Measurements from ENCODE around the gene CNTN4. TPM values are rescaled to one million over a fixed set of nuclear protein-coding genes. Genes with fewer than 3 reads are reported as not detected.

The CNTN4 gene
- total RNA-seq, 1 donor from 2014 or later = 16.5 TPM

GRCh38 chr3:2317521-2317920 lies 218.9 kb downstream of the CNTN4 start:
- TF ChIP-seq CTCF (IDR thresholded peaks at IDR 0.05; ENCODE audit: insufficient read depth, low read length, poor library complexity, severe bottlenecking) = no peak
- no peak for DNase-seq (ENCODE audit: low read depth)

GRCh38 chr3:2334921-2335320 lies 236.3 kb downstream of the CNTN4 start:
- Histone ChIP-seq H3K27me3 (ENCODE audit: control insufficient read depth, insufficient read depth, low read length) (no peaks in the 10 kb centered on the region), H3K36me3 (ENCODE audit: control insufficient read depth, insufficient read depth, low read length) (no peaks in the 10 kb centered on the region), H3K4me3 (ENCODE audit: low read depth, low read length) (no peak overlapping the region)
- no peak for DNase-seq (ENCODE audit: low read depth)
- no peak for TF ChIP-seq CTCF (IDR thresholded peaks at IDR 0.05; ENCODE audit: insufficient read depth, low read length, poor library complexity, severe bottlenecking)

More at GRCh38 chr3:2317521-2317920, 218.9 kb downstream of the CNTN4 start:
- Histone ChIP-seq H3K4me3 (ENCODE audit: low read depth, low read length) (no peak overlapping the region), H3K36me3 (ENCODE audit: control insufficient read depth, insufficient read depth, low read length) (no peaks in the 10 kb centered on the region), H3K27me3 (ENCODE audit: control insufficient read depth, insufficient read depth, low read length) (no peaks in the 10 kb centered on the region)

- TF ChIP-seq CTCF (IDR thresholded peaks at IDR 0.05; ENCODE audit: insufficient read depth, low read length, poor library complexity, severe bottlenecking) = no peak
- Histone ChIP-seq H3K27me3 (ENCODE audit: control insufficient read depth, insufficient read depth, low read length) (no peaks in the 10 kb centered on the region), H3K36me3 (ENCODE audit: control insufficient read depth, insufficient read depth, low read length) (no peaks in the 10 kb centered on the region), H3K4me3 (ENCODE audit: low read depth, low read length) (no peak overlapping the region)
- DNase-seq (ENCODE audit: low read depth) = no peak
Measured at GRCh38 chr3:2343031-2343682, 244.5 kb downstream of the CNTN4 start.

GRCh38 chr3:2352134-2352762 lies 253.6 kb downstream of the CNTN4 start:
- DNase-seq (ENCODE audit: low read depth) = no peak

GRCh38 chr3:2354702-2355101 lies 256.0 kb downstream of the CNTN4 start:
- peak; percentile 26 for DNase-seq (ENCODE audit: low read depth)

More at GRCh38 chr3:2352134-2352762, 253.6 kb downstream of the CNTN4 start:
- TF ChIP-seq CTCF (IDR thresholded peaks at IDR 0.05; ENCODE audit: insufficient read depth, low read length, poor library complexity, severe bottlenecking) = no peak
- H3K4me3 ChIP-seq (ENCODE audit: low read depth, low read length) = no peak overlapping the region
- H3K27me3 ChIP-seq (ENCODE audit: control insufficient read depth, insufficient read depth, low read length) = no peaks in the 10 kb centered on the region
- H3K36me3 ChIP-seq (ENCODE audit: control insufficient read depth, insufficient read depth, low read length) = no peaks in the 10 kb centered on the region

More at GRCh38 chr3:2354702-2355101, 256.0 kb downstream of the CNTN4 start:
- Histone ChIP-seq H3K36me3 (ENCODE audit: control insufficient read depth, insufficient read depth, low read length) (no peaks in the 10 kb centered on the region), H3K4me3 (ENCODE audit: low read depth, low read length) (no peak overlapping the region), H3K27me3 (ENCODE audit: control insufficient read depth, insufficient read depth, low read length) (no peaks in the 10 kb centered on the region)
- TF ChIP-seq CTCF (IDR thresholded peaks at IDR 0.05; ENCODE audit: insufficient read depth, low read length, poor library complexity, severe bottlenecking) = no peak

Measured in kidney epithelial cell (primary cell).